Upper lobe of left lung (tissue), 4 donors: ENCODE results near the gene NT5E.

Source experiments
- CTCF ChIP-seq, 6 experiments: fragments of 450-650 bp in 4 of 6; fragments of 200-600 bp in 2 of 6; sonication (generic) in 2 of 6; IDR thresholded peaks; one replicate each; pipeline ENCODE4 v1.5.1; 2016 to 2019; ENCODE audit warnings: antibody characterized with exemption in 6 of 6
- POLR2A ChIP-seq, 4 donors: fragments of 450-650 bp; IDR thresholded peaks; one replicate each; pipeline ENCODE4 v1.5.1; 2016 to 2017; ENCODE audit warnings: antibody characterized with exemption in 4 of 4, mild to moderate bottlenecking in 2 of 4

DNA sequence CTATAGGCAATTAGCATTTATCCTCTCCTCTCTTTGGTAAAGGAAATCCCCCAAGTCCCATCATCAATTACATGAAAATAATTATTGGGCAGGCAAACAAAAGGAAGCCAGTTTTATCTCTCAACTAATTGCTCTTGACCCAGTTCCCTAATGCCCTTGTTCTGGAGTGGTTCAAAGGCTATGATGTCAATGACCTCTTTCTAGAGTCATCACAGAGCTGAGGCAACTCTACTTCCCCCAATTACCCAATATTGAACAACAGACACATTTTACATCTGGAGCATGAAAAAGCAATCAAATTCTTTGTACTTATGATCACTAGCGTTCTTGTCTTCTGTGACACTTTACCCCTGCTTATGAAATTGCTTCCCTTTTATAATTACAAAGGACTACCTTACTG, 43.5 kb downstream of the NT5E start:
- no peak for TF ChIP-seq CTCF (IDR thresholded peaks at IDR 0.05)
- no peak for TF ChIP-seq POLR2A (IDR thresholded peaks at IDR 0.05)
